Small intestine (tissue), 4 donors: Measurements from ENCODE around the gene PAX7. TPM values are rescaled to one million over a fixed set of nuclear protein-coding genes. Genes with fewer than 3 reads are reported as not detected.

ENCODE experiments used
- polyA plus RNA-seq, 4 donors: library from polyadenylated mRNA; stranded (reverse) in 3 of 4; unstranded in 1 of 4; fragments of 200-250 nt in 3 of 4; fragments of 120-200 nt in 1 of 4; gene quantifications; one replicate each; pipeline versions ENCODE4 v1.2.1 to v1.2.3, GENCODE V29; 2013
- donor health status: healthy with polysubstance abuse.
- donor health status: Bipolar disorder and iron deficiency.
- donor health status: healthy.

Gene PAX7
- polyA plus RNA-seq, 4 donors, result 0.01 to 0.15 TPM; not detected in 2

Other genes starting within 250 kb of the PAX7 start
- 1 to 10 TPM in 1 of 4 donors, under 1 TPM in 3; 0.19 to 7.5 (median 0.25) TPM for gene KLHDC7A, start 149.9 kb upstream of the PAX7 start, polyA plus RNA-seq
- not detected for gene TAS1R2, start 228.8 kb downstream of the PAX7 start, polyA plus RNA-seq